Measurements from ENCODE around the gene RAI1.
A peak's percentile ranks its signal among the peaks of the same experiment; 100 is the strongest.

Gene RAI1

DNA sequence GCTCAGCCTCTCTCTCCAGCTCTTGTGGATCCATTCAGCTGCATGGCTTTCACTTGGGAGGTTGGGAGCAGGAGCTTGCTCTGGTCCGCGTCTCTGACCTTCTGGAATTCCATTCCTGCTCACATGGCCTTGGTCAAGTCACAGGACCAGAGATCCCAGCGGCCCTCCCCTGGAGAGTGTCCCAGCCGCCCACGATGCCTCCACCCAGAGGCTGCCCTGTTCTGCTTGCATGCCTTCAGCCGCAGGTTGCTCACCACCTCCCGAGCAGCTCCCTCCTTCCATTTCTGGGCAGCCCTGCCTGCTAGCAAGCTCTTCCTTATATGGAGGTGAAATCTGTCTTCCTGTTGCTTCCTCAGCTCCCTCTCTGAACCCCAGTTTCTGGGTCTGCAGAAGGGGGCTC, 32.6 kb downstream of the RAI1 start:
- TF ChIP-seq, protein P1, sequence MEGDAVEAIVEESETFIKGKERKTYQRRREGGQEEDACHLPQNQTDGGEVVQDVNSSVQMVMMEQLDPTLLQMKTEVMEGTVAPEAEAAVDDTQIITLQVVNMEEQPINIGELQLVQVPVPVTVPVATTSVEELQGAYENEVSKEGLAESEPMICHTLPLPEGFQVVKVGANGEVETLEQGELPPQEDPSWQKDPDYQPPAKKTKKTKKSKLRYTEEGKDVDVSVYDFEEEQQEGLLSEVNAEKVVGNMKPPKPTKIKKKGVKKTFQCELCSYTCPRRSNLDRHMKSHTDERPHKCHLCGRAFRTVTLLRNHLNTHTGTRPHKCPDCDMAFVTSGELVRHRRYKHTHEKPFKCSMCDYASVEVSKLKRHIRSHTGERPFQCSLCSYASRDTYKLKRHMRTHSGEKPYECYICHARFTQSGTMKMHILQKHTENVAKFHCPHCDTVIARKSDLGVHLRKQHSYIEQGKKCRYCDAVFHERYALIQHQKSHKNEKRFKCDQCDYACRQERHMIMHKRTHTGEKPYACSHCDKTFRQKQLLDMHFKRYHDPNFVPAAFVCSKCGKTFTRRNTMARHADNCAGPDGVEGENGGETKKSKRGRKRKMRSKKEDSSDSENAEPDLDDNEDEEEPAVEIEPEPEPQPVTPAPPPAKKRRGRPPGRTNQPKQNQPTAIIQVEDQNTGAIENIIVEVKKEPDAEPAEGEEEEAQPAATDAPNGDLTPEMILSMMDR (IDR thresholded peaks at IDR 0.05; ENCODE audit: low read length, missing control alignments), result no peak
- DNase-seq (ENCODE audit: low read depth), result peak; percentile 47
- H3K4me3 ChIP-seq (replicated peaks; ENCODE audit: low read depth, low read length), result no peak overlapping the region

DNA sequence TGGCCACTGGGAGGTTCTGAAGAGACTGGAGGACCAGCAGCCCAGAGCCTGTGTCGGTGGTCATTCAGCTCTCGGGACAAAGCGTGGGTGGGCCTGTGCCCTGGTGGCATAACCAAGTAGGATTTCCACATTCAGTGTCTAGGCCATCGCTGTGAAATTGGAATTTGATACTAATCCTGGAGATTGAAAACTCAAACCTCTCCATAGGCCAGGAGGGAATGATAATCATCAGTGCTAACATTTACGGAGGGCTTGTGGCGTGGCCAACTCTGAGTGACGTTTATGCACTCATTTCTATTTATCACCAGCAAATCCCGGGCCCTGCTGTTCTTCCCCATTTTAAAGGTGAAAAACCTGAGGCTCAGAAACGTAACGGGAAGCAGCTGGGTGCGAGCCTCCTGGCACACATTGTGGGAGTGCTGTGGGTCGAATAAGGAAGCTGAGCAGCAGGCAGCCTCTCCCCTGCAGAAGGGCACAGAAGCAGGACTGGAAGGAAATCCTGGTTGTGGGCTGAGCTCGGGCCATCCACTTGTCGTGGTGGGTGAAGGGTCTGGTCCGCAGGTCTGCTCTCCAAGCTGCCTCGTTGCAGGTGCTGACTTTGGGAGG, 33.1 kb downstream of the RAI1 start:
- TF ChIP-seq, protein P1 (IDR thresholded peaks at IDR 0.05; ENCODE audit: low read length, missing control alignments), result no peak
- no peak overlapping the region for H3K4me3 ChIP-seq (replicated peaks; ENCODE audit: low read depth, low read length)
- DNase-seq (ENCODE audit: low read depth), result no peak

DNA sequence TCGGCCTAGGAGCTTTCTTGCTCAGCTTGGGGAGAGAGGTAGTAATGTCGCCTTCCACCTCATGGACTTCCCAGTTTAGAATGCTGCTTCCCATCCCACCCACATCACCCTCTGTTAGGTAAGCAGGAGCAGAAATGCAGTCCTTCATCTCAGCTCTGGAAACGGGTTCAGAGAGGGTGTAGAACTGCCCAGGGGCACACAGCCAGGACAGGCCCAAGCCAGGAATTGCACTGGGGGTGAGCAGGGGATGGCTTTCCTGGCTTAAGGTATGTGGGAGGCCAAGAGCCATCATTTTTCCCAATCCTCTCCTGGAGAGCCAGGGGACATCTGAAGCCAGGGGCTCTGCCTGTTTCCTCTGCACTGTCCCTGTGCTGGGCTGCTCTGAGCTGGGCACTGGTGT, 33.6 kb downstream of the RAI1 start:
- DNase-seq (ENCODE audit: low read depth), result no peak
- H3K4me3 ChIP-seq (replicated peaks; ENCODE audit: low read depth, low read length), result no peak overlapping the region
- TF ChIP-seq, protein P1 (IDR thresholded peaks at IDR 0.05; ENCODE audit: low read length, missing control alignments), result no peak

DNA sequence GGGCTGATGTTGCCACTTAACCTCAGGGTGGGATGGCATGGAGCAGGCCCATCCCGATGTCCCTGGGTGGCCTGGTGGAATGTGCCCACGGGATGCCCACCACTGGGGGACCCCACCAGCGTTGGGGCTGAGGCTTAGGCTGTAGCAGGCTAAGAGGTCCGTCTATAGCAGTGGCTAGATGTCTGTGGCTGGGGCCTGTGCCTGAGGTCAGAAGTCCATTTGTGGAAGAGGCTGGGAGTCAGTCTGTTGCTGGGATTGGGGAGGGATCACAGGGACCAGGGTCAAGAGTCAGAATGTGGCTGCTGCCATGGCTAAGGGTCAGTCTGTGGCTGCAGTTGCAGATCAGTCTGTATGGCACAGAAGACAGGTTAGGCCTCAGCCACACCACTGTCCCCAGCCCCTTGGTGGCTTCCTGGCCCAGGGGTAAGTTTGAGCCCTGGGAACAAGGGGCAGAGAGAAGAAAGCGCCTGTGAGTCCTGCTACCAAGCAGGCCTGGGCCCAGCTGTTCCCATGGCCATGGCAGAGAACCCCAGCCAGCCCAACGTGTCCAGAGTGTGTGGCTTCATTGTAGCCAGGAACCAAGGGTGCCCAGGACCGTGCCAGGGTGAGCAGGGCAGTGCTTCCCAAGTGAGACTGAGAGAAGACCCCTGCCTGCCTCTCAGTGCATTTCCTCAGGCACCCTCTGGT, 35.7 kb downstream of the RAI1 start:
- H3K4me3 ChIP-seq (replicated peaks; ENCODE audit: low read depth, low read length), result no peak overlapping the region
- no peak for DNase-seq (ENCODE audit: low read depth)
- TF ChIP-seq, protein P1 (IDR thresholded peaks at IDR 0.05; ENCODE audit: low read length, missing control alignments), result no peak

DNA sequence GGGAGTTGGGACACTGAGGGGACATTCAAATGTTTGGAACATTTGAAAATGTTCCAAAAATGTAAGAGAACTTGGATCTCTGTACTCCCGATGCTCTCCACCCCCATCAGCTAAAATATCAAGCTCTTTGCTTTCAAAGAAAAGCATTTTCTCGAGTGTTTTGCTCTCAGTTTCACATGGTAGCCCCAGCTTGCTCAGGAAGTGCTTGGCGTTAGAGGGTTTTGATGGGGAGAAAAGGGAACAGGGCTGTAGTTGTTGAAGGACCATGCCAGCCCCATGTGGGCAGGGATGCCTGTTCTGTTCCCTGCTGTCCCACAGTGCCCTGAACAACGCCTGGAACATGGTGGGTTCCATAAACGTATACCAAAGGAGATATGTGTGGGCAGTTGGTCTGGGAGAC, 37.0 kb downstream of the RAI1 start:
- TF ChIP-seq, protein P1 (IDR thresholded peaks at IDR 0.05; ENCODE audit: low read length, missing control alignments), result no peak
- H3K4me3 ChIP-seq (replicated peaks; ENCODE audit: low read depth, low read length), result no peak overlapping the region
- DNase-seq (ENCODE audit: low read depth), result no peak

DNA sequence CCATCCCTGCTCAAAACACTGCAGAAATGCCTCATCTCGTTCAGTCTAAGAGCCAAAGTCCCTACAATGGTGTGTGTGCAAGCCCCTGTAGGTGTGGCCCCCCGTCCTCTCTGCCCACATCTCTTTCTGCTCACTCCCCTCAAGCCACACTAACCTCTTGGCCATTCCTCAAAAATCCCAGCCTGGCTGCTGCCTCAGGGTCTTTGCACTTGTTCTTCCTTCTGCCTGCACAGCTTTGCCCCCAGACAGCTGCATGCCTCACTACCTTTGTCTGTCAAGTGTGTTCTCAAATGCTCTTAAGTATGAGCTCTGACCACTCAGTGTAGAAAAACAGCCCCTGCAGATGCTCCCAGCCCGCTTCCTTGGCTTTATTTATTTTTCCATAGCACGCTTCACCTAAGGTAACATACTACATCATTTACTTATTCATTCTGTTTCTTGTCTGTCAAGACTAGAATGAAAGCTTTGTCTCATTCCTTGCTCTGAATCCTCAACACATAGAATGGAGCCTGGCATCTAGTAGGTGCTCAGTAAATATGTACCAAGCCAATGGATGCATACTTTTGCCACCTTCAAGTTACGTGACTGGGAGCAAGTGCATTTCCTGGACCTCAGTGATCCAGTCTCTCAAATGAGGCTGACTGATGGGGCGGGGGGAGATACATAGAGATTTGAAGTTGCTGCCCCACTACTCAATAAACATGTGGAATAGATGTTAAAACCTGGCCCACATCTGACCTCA, 38.1 kb downstream of the RAI1 start:
- TF ChIP-seq, protein P1 (IDR thresholded peaks at IDR 0.05; ENCODE audit: low read length, missing control alignments), result no peak
- H3K4me3 ChIP-seq (replicated peaks; ENCODE audit: low read depth, low read length), result no peak overlapping the region
- no peak for DNase-seq (ENCODE audit: low read depth)
